Occipital lobe (tissue), 2 donors: ENCODE measurements around the gene SLC35E4. TPM values are rescaled to one million over a fixed set of nuclear protein-coding genes. Genes with fewer than 3 reads are reported as not detected.

Source experiments
- DNase-seq: peaks from one replicate; lab custom pipeline; 2025; lab: John Stamatoyannopoulos, UW
- total RNA-seq: library from RNA; depleted of rRNA; stranded (reverse); fragments of >200 nt; gene quantifications from one replicate; pipeline ENCODE4 v1.2.3, GENCODE V29; 2014

SLC35E4 gene
- total RNA-seq, 1 donor from 2014 or later: 5.5 TPM

DNA sequence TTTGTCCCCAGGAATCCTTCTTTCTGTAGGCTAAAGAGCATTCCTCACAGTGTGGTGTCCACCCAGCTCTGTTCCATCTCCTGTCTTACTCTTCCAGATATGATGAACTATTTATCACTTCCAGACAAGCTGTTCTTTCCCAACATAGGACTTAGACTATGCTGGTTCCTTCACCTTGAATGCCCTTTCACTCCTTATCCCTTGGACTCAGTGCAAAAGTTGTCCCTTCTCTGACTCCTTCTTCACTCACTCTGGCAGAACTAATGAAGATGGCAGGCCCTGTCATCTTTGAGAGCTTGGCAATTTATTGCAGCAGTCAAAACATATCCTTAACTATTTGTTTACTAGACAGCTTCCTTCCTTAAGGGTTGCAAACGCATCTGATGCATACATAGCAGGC lies 55.6 kb downstream of the SLC35E4 start:
- no peak for DNase-seq

DNA sequence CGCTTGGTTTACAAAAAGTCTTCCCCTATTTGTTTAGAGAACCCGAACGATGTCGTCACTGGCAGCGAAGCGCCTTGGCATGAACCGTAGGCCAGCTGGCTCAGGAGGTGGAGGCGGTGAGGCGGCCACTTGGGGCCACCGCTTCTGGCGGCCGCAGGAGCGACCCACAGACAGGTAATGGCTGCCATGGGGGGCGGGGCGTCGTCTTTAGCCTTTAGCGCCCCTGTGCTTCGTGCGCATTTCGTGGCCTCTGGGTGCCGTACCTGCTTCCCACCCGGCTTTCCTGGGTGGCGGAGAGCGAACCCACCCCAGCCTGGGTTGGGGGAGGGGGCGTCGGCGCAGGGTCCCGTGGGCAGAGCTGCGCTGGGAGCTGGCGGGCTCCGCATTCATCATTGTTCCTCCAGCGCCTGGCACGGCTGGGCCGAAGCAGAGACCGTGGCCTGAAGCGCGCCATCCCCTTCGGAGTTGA lies 58.6 kb downstream of the SLC35E4 start:
- peak; percentile 34 for DNase-seq

DNA sequence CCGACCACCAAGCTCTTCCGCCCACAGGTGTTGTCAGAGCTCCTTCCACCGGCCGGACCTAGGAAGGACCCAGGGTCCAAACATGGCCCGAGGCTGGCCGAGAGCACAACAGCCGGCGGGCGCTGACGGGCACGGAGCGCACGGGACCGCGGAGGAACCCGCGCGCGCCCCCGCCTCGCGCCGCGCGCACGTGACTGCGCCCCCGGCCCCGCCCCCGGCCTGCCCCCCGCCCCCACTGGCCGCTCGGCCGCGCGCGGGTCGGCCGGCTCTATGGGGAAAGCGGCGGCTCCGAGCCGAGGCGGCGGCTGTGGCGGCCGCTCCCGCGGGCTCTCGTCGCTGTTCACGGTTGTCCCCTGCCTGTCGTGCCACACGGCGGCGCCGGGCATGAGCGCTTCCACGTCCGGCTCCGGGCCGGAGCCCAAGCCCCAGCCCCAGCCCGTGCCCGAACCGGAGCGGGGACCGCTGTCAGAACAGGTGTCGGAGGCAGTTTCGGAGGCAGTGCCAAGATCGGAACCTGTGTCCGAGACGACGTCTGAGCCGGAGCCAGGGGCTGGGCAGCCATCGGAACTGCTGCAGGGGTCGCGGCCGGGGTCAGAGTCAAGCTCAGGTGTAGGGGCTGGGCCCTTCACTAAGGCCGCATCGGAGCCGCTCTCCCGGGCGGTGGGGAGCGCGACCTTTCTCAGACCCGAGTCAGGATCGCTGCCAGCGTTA lies 59.2 kb downstream of the SLC35E4 start, which contains the start of gene OSBP2:
OSBP2 (plus strand) TSS at position 235 of the 711 bp plus-strand sequence; CDS start at position 271, 36 bp downstream.
- no peak for DNase-seq

DNA sequence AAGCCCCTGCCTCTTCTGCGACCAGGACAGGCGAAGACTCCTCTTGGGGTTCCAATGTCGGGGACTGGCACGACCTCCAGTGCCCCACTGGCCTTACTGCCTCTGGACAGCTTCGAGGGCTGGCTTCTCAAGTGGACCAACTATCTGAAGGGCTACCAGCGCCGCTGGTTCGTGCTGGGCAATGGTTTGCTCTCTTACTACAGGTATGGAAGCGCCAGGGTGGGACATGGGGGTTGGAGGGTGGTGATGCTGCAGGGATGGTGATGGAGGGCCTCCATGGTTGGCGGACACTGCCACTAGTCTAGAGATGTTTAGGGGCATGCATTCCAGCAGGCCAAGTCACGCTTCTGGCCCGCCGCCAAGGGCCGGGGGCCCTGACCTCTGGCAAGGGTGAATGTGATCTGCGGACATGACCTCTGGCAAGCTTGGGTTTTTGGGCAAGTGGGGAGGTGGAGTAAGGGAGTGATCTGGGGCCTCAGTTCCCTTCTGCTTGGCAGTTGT lies 59.8 kb downstream of the SLC35E4 start:
- no peak for DNase-seq

DNA sequence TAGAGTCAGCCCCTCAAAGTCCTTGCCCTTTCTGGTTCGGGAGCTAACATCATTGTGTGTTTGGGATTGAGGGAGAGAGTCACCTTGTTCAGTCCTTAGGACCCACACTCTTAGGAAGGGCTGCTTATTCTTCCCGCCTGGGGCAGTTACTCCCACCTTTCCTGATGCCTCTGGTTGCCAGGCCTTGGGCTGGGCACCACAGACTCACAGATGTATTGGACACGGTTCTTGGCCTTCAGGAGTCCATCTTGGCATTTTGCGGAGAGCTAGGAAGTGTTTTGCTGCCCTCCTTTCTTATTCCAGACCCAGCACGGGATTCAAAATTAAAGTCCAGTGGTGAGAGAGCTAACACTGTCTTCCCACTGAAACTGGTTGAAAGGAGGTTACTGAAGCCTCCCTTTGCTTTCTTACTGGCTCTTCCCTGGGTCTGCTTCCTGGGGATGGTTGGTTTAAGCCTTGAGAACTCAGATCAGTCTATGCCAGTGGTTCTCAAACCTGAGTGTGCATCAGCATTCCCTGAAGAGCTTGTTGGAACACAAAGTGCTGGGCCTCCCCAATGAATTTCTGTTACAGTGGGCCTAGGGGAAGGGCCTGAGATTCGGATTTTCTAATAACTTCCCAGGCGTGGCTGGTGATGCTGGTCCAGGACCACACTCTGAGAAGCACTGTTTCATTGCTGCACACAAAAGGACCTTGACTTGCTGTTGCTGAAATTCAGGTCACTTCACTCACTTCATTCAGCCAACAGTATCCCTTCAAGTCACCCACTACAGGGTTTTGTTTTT lies 60.5 kb downstream of the SLC35E4 start:
- DNase-seq: no peak

Other genes starting within 250 kb of the SLC35E4 start
- gene RNF215, start 248.4 kb upstream of the SLC35E4 start, total RNA-seq: 25.7 TPM
- gene SEC14L2, start 238.8 kb upstream of the SLC35E4 start, total RNA-seq: 9.5 TPM
- gene MTFP1, start 210.0 kb upstream of the SLC35E4 start, total RNA-seq: 2.3 TPM
- gene SEC14L3, start 163.8 kb upstream of the SLC35E4 start, total RNA-seq: not detected
- not detected for gene SEC14L4, start 130.1 kb upstream of the SLC35E4 start, total RNA-seq
- gene SEC14L6, start 89.0 kb upstream of the SLC35E4 start, total RNA-seq: 1.4 TPM
- gene GAL3ST1, start 61.1 kb upstream of the SLC35E4 start, total RNA-seq: 0.94 TPM
- gene PES1, start 43.9 kb upstream of the SLC35E4 start, total RNA-seq: 41.3 TPM
- gene TCN2, start 28.6 kb upstream of the SLC35E4 start, total RNA-seq: 8.4 TPM
- 22.9 TPM for gene DUSP18, start 32.1 kb downstream of the SLC35E4 start, total RNA-seq
- 27.0 TPM for gene OSBP2, start 59.1 kb downstream of the SLC35E4 start, total RNA-seq